Aortic smooth muscle cell (primary cell): ENCODE data around the gene PIAS4. TPM values are rescaled to one million over a fixed set of nuclear protein-coding genes. Genes with fewer than 3 reads are reported as not detected.

Source experiments
- total RNA-seq: library from RNA; depleted of rRNA; stranded (reverse); fragments of >200 nt; gene quantifications from 2 replicates; pipeline ENCODE4 v1.2.3, GENCODE V29; 2014

PIAS4 gene, protein sequence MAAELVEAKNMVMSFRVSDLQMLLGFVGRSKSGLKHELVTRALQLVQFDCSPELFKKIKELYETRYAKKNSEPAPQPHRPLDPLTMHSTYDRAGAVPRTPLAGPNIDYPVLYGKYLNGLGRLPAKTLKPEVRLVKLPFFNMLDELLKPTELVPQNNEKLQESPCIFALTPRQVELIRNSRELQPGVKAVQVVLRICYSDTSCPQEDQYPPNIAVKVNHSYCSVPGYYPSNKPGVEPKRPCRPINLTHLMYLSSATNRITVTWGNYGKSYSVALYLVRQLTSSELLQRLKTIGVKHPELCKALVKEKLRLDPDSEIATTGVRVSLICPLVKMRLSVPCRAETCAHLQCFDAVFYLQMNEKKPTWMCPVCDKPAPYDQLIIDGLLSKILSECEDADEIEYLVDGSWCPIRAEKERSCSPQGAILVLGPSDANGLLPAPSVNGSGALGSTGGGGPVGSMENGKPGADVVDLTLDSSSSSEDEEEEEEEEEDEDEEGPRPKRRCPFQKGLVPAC
- 15.8 and 17.7 TPM in 2 replicates for total RNA-seq

DNA sequence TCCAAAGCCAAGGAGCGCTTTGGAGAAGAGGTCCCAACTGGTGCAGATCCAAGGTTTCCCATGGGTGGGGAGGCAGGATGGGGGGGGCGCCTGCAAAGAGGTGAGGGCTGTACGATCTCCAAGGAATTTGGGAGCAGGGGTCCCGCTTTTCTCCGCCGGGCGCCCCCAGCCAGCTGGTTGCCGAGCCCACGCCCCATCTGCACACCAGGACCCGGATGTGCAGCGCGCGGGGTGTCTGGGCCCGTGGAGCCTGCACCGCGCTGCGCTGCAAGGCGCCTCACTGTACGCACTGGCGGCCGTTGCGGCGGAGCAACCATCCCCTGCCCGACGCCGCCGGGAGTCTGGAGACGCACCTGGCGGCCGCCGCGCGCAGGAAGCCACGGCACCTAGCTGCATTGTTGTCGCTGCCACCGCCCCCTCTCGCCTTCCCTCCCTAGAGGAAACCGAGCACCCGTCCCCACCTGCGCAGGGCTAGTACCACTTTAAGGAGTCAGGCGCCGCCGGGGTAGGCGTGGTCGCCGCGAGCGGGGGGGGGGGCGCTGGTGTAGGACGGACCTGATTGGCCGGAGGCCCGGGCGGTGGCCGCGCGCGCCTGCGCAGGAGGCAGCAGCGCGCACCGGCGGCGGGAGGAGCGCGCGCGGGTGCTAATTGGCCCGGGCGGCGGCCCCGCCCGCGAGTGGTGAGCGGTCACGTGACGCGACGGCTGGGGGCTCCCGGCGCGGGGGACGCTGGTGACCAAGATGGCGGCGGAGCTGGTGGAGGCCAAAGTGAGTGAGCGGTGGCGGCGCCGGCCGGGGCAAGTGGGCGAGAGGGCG, at the start of gene PIAS4:
PIAS4 (plus strand) TSS at position 716 of the 815 bp plus-strand sequence; CDS start at position 741, 25 bp downstream.

DNA sequence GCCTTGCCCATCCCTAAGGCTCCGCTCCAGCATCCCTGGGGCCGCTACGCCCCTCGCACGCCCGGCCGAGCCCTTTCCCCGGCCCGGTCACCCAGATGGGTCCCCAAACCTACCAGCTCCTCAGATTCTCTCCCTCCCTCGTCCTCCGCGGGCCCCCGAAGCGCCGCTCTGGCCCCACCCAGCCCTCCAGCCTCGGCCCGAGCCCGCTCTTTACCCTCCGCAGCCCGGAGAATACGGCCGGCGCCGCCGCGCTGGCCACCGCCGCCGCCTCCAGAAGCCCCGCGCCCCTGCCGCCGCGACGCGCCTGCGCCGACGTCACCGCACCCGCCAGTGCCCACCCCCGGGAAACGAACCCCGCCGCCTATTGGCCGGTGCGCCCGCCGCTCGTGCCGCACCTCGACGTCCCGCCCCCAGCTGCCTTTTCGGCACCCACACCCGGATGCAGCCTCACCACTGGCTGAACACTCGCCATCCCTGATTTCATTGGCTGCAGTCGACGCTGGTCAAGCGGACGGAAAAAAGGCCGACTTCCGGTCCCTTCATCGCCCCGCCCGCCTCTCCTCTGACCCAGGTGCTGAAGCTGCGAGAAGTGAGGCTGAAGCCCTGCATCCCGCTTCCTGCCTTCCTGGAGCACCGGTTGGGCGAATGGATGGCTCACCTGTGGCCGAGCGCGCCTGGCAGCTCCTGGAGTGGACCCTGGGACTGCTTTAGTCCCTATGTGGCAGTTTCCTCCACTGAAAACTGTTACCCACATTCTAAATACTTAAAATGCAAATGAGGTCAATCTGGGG, 36.5 kb upstream of the PIAS4 start, which contains the start of gene DAPK3:
DAPK3 (minus strand) TSS at position 292 of the 791 bp plus-strand sequence. CDS start 1,364 bp downstream, outside the sequence.

DNA sequence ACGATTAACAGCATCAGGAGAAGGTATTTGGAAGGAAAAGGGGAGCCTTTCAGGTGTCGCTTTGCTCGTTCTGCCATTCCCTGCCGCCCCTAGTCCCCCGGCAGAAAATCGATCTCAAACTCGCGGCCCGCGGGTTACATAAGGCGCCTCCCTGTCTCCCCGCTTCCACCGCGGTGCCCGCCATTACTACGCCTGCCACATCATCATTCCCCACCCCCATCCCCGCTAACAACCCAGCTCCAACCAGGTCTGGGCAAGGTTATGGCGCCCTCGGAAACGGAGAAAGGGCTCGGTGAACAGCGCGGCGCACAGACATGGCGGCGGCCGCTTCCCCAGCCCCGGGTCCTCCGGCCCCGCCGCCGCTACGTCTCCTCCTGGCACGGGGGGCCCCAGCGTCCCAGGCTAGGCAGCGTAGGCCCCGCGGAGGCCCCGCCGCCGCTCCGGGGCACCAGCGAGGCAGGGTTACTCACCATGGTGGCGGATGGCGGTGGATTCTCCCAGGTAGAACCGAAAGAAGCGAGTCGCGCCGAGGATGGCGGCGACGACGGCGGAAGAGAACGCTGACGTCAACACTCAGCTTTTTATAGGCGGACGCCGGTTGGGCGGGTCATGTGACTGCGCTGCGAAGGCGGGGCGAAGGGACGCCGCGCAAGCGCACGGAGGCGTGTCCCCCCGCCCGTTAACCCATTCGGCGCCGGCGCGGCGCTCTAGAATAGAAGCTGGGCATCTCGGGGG, 22.5 kb upstream of the PIAS4 start, which contains the start of gene EEF2:
EEF2 (minus strand) TSS at position 556 of the 735 bp plus-strand sequence; CDS start at position 473, 83 bp downstream.

DNA sequence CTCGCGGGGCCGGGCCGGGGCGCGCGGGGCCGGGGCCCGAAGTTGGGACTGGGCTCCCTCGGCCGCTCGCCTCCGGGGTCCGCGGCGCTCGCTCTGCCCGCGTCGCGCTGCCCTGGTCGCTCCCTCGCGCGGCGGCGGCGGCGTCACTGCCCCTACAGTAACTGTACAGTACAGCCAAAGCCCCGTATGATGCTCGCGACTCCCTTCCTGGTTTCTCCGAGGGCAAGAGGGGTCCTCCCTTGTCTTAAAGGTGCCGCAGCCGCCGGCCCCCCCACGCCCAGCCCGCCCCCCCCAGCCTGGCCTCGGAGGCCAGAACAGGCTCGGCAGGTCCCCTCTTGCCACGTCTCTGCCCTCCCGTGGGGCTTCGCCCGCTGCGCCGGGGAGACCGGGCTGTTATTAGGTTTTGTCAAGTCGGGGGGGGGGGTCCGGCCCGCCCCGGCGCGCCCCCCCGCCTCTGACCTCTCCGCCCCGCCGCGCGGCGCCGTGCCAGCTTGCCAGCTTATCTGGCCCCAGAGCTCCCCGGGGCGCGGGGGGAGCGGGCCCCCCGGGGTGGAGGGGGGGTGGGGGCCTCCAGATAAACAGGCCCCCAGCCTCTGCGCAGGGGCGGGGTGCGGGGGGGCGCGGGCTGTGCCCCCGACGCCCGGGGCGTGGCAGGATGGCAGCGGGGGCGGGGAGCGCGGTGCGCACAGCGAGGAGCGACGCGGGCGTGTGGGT, 59.3 kb downstream of the PIAS4 start, which contains the start of gene ZBTB7A:
ZBTB7A (minus strand) TSS at position 218 of the 714 bp plus-strand sequence. CDS start 11,667 bp downstream, outside the sequence.

Other genes with a start within 250 kb of the PIAS4 start
- 10.6 and 12.2 TPM in 2 replicates for gene APBA3, start 246.0 kb upstream of the PIAS4 start, total RNA-seq
- gene MRPL54, start 245.1 kb upstream of the PIAS4 start, total RNA-seq: 48.9 and 52.3 TPM in 2 replicates
- not detected in 2 replicates for gene RAX2, start 235.5 kb upstream of the PIAS4 start, total RNA-seq
- gene MATK, start 221.4 kb upstream of the PIAS4 start, total RNA-seq: not detected in 2 replicates
- gene ZFR2, start 138.7 kb upstream of the PIAS4 start, total RNA-seq: not detected in 2 replicates
- not detected in 2 replicates for gene ATCAY, start 127.1 kb upstream of the PIAS4 start, total RNA-seq
- not detected in 2 replicates for gene NMRK2, start 74.7 kb upstream of the PIAS4 start, total RNA-seq
- gene DAPK3, start 36.6 kb upstream of the PIAS4 start, total RNA-seq: 124 and 128 TPM in 2 replicates
- 2,339 and 2,659 TPM in 2 replicates for gene EEF2, start 22.3 kb upstream of the PIAS4 start, total RNA-seq
- gene ZBTB7A, start 59.2 kb downstream of the PIAS4 start, total RNA-seq: 16.6 and 17.3 TPM in 2 replicates
- gene MAP2K2, start 116.4 kb downstream of the PIAS4 start, total RNA-seq: 203 and 232 TPM in 2 replicates
- not detected in 2 replicates for gene CREB3L3, start 145.9 kb downstream of the PIAS4 start, total RNA-seq
- 13.5 and 15.5 TPM in 2 replicates for gene SIRT6, start 174.8 kb downstream of the PIAS4 start, total RNA-seq
- gene ANKRD24, start 175.0 kb downstream of the PIAS4 start, total RNA-seq: 1.5 and 1.6 TPM in 2 replicates
- not detected in 2 replicates for gene EBI3, start 221.8 kb downstream of the PIAS4 start, total RNA-seq
- 13.2 and 16.2 TPM in 2 replicates for gene YJU2, start 239.3 kb downstream of the PIAS4 start, total RNA-seq